Transverse colon (tissue), 4 donors: Measurements from ENCODE around the gene MED14. TPM values are rescaled to one million over a fixed set of nuclear protein-coding genes. Genes with fewer than 3 reads are reported as not detected.

Source experiments
- DNase-seq: peaks from one replicate; pipeline ENCODE4 v3.0.0-alpha.2; 2019
- H3K27ac ChIP-seq, 4 donors: fragments of 200-600 bp; sonication (generic); 2 replicates each; pipeline ENCODE4 v1.5.1; 2016 to 2018; ENCODE audit warnings: inconsistent platforms in 4 of 4
- H3K27me3 ChIP-seq: fragments of 200-600 bp; sonication (generic); 2 replicates; pipeline ENCODE4 v1.5.1; 2017; ENCODE audit warnings: inconsistent platforms
- H3K36me3 ChIP-seq, 4 donors: fragments of 200-600 bp; sonication (generic); 2 replicates each; pipeline ENCODE4 v1.5.1; 2017 to 2019; ENCODE audit warnings: inconsistent platforms in 4 of 4
- H3K4me1 ChIP-seq, 4 donors: fragments of 200-600 bp; sonication (generic); 2 replicates each; pipeline ENCODE4 v1.5.1; 2017 to 2020; ENCODE audit warnings: inconsistent platforms in 4 of 4
- H3K4me3 ChIP-seq, 4 donors: fragments of 200-600 bp; sonication (generic); 1 replicate in 1 of 4; 2 replicates in 3 of 4; pipeline versions ENCODE4 v1.5.1 to v1.6.1; 2017 to 2019; ENCODE audit warnings: inconsistent platforms in 4 of 4
- H3K9me3 ChIP-seq, 2 donors: fragments of 200-600 bp; sonication (generic); 2 replicates each; pipeline ENCODE4 v1.5.1; 2017 to 2019; ENCODE audit warnings: inconsistent platforms in 2 of 2
- CTCF ChIP-seq, 5 experiments: fragments of 200-600 bp in 3 of 5; fragments of 450-650 bp in 2 of 5; sonication (generic) in 3 of 5; IDR thresholded peaks; 1 replicate in 2 of 5; 2 replicates in 3 of 5; pipeline ENCODE4 v1.5.1; 2016 to 2017; ENCODE audit warnings: antibody characterized with exemption in 5 of 5, inconsistent platforms in 3 of 5, mild to moderate bottlenecking in 2 of 5, moderate library complexity in 1 of 5
- EP300 ChIP-seq: sonication (generic); formaldehyde crosslinking; IDR thresholded peaks from one replicate; pipeline ENCODE4 v1.6.1; 2017; ENCODE audit warnings: antibody characterized with exemption, low read depth
- POLR2A ChIP-seq: fragments of 450-650 bp; IDR thresholded peaks from one replicate; pipeline ENCODE4 v1.6.1; 2016; ENCODE audit warnings: antibody characterized with exemption, mild to moderate bottlenecking, moderate library complexity
- POLR2AphosphoS5 ChIP-seq, 3 donors: sonication (generic); formaldehyde crosslinking; IDR thresholded peaks; one replicate each; pipeline ENCODE4 v1.6.1; 2016; ENCODE audit warnings: antibody characterized with exemption in 3 of 3
- WGBS, 2 donors: methylation state at CpG; one replicate each; pipeline ENCODE4 v1.1.5; 2018; ENCODE audit warnings: low coverage in 1 of 2; 5-methylcytosine and 5-hydroxymethylcytosine counted together
- in situ Hi-C, 4 donors: fragments of 200-750 bp; cut with MboI; loops; one replicate each; pipeline versions ENCODE4 v1.15.0 to v1.15.1; 2017; ENCODE audit warnings: low sequenced_read_pairs in 3 of 4, low pct_ligation_motif_present in 1 of 4, low pct_unique_long_range_greater_than_20kb in 1 of 4
- intact Hi-C: fragments of 100-400 bp; cut with DNase I; formaldehyde crosslinking; loops from one replicate; pipeline ENCODE4 v1.15.1; 2023; ENCODE audit warnings: low total_unique reads
- total RNA-seq, 4 donors: library from RNA; depleted of rRNA; stranded (reverse); fragments of >200 nt; gene quantifications; one replicate each; pipeline ENCODE4 v1.1.0, GENCODE V29; 2016

Gene MED14
- total RNA-seq, 4 donors from 2014 or later = 28.8 to 81.0 (median 68.0) TPM

GRCh38 chrX:40698851-40699250, 36.5 kb downstream of the MED14 start:
- H3K36me3 ChIP-seq = peaks cover 0 to 4% (median 0%) of the 10 kb centered on the region in 4 donors
- H3K4me1 ChIP-seq = no peaks in the 10 kb centered on the region
- intact Hi-C loops (no loop called here), in situ Hi-C loops (no loop called here)
- TF ChIP-seq EP300 = no peak
- no peak for TF ChIP-seq POLR2A
- TF ChIP-seq CTCF (IDR thresholded peaks at IDR 0.05) = no peak
- no peak for TF ChIP-seq POLR2AphosphoS5 (IDR thresholded peaks at IDR 0.05)
- no peak overlapping the region for H3K27ac ChIP-seq
- no peaks in the 10 kb centered on the region for H3K27me3 ChIP-seq
- no peaks in the 10 kb centered on the region for H3K9me3 ChIP-seq
- no peak overlapping the region for H3K4me3 ChIP-seq
- 75% methylated on average over 1 of the region's 1 CpG; no CpG with 5 or more reads in 1 of the 2 donors for WGBS, 2 donors
- DNase-seq = no peak

GRCh38 chrX:40694802-40695201, 40.5 kb downstream of the MED14 start:
- no peaks in the 10 kb centered on the region for H3K27me3 ChIP-seq
- no peak overlapping the region for H3K4me3 ChIP-seq
- in situ Hi-C loops = no loop called here
- H3K4me1 ChIP-seq = no peaks in the 10 kb centered on the region
- TF ChIP-seq POLR2A (no peak), POLR2AphosphoS5 (IDR thresholded peaks at IDR 0.05) (no peak), CTCF (IDR thresholded peaks at IDR 0.05) (no peak), EP300 (no peak)
- no peaks in the 10 kb centered on the region for H3K9me3 ChIP-seq
- 91 to 100% methylated on average over 1 of the region's 1 CpG for WGBS, 2 donors
- DNase-seq = no peak
- no peak overlapping the region for H3K27ac ChIP-seq
- H3K36me3 ChIP-seq = peaks cover 0 to 9% (median 0%) of the 10 kb centered on the region in 4 donors
- intact Hi-C loops = no loop called here

DNA sequence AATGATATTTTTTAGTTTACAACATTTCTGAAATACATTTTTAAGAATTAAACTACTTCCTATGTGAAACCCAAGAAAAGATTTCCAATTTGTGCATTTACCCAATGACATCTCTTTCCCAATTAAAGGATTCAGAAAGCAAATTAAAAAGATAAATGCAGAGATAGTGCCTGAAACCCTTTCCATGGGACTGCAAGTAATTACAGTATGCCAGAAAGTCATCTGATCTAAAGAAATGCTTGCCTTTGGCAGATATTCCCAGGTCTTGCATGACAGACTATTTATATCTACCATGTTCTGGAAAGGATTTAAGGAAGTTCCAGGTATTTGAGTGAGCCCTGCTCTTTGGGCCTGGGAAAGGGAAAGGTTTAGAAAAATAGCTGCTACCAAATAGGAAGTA, 46.4 kb downstream of the MED14 start:
- TF ChIP-seq POLR2AphosphoS5 (IDR thresholded peaks at IDR 0.05) (no peak), EP300 (no peak), CTCF (IDR thresholded peaks at IDR 0.05) (no peak), POLR2A (no peak)
- no peak for DNase-seq
- intact Hi-C loops = no loop called here
- H3K9me3 ChIP-seq = no peaks in the 10 kb centered on the region
- H3K36me3 ChIP-seq = peaks cover 0 to 5% (median 0%) of the 10 kb centered on the region in 4 donors
- in situ Hi-C loops = no loop called here
- no peak overlapping the region for H3K27ac ChIP-seq
- no peak overlapping the region for H3K4me3 ChIP-seq
- no peaks in the 10 kb centered on the region for H3K4me1 ChIP-seq
- no peaks in the 10 kb centered on the region for H3K27me3 ChIP-seq

DNA sequence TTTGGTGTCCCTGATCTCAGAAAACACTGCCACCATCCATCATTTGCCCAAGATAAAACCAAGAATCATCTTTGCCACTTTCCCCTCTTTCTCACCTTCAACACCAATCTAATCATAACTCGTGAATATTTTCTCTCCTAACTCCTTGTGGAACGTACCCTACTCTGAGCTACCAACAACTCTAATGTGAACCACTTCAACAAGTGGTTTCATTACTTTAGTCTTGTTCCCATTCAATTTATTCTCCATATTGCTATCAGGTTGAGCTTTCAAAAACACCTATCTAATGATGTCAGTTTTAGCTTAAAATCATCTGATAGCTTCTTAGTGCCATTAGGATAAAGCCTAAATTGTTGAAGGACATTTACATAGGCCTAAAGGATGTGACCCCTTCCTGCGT, 48.2 kb downstream of the MED14 start:
- Histone ChIP-seq H3K4me3 (no peak overlapping the region), H3K27me3 (no peaks in the 10 kb centered on the region), H3K4me1 (no peaks in the 10 kb centered on the region), H3K9me3 (no peaks in the 10 kb centered on the region), H3K27ac (no peak overlapping the region), H3K36me3 (no peaks in the 10 kb centered on the region)
- in situ Hi-C loops = no loop called here
- intact Hi-C loops = no loop called here
- TF ChIP-seq POLR2A (no peak), EP300 (no peak), POLR2AphosphoS5 (IDR thresholded peaks at IDR 0.05) (no peak), CTCF (IDR thresholded peaks at IDR 0.05) (no peak)
- WGBS, 2 donors = 80 to 87% methylated on average over 1 to 3 of the region's 3 CpGs
- no peak for DNase-seq
